Measurements from ENCODE around the gene COLEC12.

The COLEC12 gene

DNA sequence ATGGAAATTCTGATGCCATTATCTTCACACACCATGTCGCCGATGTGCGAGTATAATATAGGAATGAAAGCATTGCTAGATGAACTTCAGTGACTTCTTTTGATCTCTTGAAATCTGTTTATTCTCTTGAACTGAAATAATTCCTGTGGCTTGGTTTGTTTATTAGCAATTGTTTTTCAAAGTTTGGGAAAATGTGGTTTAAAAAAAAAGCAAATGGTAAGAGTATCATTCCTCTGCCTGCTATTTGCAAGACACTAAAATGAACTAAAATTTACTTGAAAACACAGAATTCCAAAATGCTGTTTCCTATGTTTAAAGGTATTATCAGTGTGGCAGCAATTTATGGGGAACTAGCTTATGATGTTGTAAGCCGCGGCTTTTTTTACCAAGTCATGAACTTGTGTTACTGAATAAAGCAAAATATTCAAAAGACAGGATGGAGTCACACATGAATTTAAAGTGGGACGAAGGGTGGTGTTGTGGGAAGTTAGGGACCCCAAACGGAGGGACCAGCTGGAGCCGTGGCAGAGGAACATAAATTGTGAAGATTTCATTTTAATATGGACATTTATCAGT, 96.4 kb downstream of the COLEC12 start:
- H3K36me3 ChIP-seq (ENCODE audit: control insufficient read depth, insufficient read depth, low read length, severe bottlenecking), result no peaks in the 10 kb centered on the region

DNA sequence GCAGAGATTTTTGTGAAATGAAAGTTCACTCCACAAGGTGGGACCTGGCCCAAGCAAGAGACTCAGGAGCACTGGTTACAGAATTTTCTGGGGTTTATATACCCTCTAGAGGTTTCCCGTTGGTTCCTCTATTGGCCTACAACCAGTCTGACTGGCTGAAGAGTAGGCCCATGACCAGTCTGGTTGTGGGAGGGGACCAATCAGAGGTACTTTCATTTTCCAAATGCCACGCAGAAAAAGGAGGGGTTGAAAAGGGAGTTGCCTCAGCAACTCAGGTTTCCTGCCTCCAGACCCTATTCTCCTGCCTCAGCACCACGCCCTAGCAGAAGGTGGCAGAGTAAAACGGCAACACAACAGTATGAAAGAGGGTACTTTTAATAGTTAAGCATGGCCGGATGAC, 98.4 kb downstream of the COLEC12 start:
- Histone ChIP-seq H3K36me3 (ENCODE audit: control insufficient read depth, insufficient read depth, low read length, severe bottlenecking) (no peaks in the 10 kb centered on the region), H3K27me3 (replicated peaks; ENCODE audit: control insufficient read depth, insufficient read depth, low read length) (no peaks in the 10 kb centered on the region), H3K9me3 (ENCODE audit: control insufficient read depth, low read length) (no peaks in the 10 kb centered on the region), H3K4me1 (ENCODE audit: control insufficient read depth, insufficient read depth, low read length) (peaks cover 9% of the 10 kb centered on the region), H3K9ac (ENCODE audit: low read length) (no peak overlapping the region), H3K4me3 (ENCODE audit: low read length) (no peak overlapping the region)
- no peak for DNase-seq (ENCODE audit: low read depth)

More for the DNA sequence above, 96.4 kb downstream of the COLEC12 start:
- H3K4me1 ChIP-seq (ENCODE audit: control insufficient read depth, insufficient read depth, low read length), result peaks cover 28% of the 10 kb centered on the region
- no peaks in the 10 kb centered on the region for H3K9me3 ChIP-seq (ENCODE audit: control insufficient read depth, low read length)
- no peak for DNase-seq (ENCODE audit: low read depth)
- no peak overlapping the region for H3K4me3 ChIP-seq (ENCODE audit: low read length)
- no peak overlapping the region for H3K9ac ChIP-seq (ENCODE audit: low read length)
- H3K27me3 ChIP-seq (replicated peaks; ENCODE audit: control insufficient read depth, insufficient read depth, low read length), result no peaks in the 10 kb centered on the region

DNA sequence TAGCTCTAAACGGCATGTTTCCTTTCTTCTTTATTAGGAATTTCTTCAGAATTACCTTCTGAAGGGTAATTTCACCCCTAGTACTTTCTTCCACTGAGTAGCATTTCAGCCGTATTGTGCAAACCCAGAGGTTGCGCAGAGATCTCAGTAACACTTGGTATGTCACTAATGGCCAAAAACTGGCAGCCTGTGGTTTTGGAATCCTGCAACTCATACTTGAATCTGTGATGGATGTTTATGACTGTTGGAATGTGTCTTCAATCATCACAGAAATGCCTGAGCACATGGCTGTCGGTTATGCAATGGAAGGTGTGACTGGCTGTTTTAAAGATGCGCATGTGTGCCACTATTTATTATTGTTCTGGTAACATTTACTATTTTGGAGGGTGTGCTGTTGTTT, 100.0 kb downstream of the COLEC12 start:
- Histone ChIP-seq H3K4me3 (ENCODE audit: low read length) (no peak overlapping the region), H3K4me1 (ENCODE audit: control insufficient read depth, insufficient read depth, low read length) (peaks cover 23% of the 10 kb centered on the region), H3K27me3 (replicated peaks; ENCODE audit: control insufficient read depth, insufficient read depth, low read length) (no peaks in the 10 kb centered on the region), H3K9ac (ENCODE audit: low read length) (no peak overlapping the region), H3K9me3 (ENCODE audit: control insufficient read depth, low read length) (no peaks in the 10 kb centered on the region), H3K36me3 (ENCODE audit: control insufficient read depth, insufficient read depth, low read length, severe bottlenecking) (no peaks in the 10 kb centered on the region)
- DNase-seq (ENCODE audit: low read depth), result peak; percentile 78

DNA sequence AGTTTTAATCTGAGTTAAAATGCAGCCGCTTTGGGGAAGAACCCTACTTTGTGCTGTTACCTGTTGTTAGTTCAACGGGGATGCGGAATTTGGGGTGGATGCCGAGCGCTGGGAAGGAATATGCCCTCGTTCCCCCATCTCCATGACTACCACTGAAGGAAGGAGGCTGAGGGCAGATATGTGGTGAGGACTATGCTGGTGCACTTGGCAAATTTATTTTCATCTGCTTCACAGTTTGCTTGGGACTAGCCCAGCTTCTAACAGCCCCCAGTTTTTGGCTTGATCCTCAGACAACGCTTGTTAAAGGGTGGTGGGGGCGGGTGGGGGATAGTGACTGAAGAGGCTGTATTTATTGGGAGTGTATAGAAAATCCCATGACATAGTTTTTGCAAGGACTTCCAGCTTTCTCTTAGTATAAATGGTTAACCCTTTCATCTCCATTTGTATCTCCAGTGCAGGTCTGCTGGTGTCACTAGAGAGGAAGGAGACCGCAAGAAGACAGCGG, 100.8 kb downstream of the COLEC12 start:
- no peak for DNase-seq (ENCODE audit: low read depth)
- H3K9me3 ChIP-seq (ENCODE audit: control insufficient read depth, low read length), result no peaks in the 10 kb centered on the region
- no peak overlapping the region for H3K4me3 ChIP-seq (ENCODE audit: low read length)
- peaks cover 31% of the 10 kb centered on the region for H3K4me1 ChIP-seq (ENCODE audit: control insufficient read depth, insufficient read depth, low read length)
- H3K36me3 ChIP-seq (ENCODE audit: control insufficient read depth, insufficient read depth, low read length, severe bottlenecking), result no peaks in the 10 kb centered on the region
- H3K9ac ChIP-seq (ENCODE audit: low read length), result no peak overlapping the region
- no peaks in the 10 kb centered on the region for H3K27me3 ChIP-seq (replicated peaks; ENCODE audit: control insufficient read depth, insufficient read depth, low read length)

DNA sequence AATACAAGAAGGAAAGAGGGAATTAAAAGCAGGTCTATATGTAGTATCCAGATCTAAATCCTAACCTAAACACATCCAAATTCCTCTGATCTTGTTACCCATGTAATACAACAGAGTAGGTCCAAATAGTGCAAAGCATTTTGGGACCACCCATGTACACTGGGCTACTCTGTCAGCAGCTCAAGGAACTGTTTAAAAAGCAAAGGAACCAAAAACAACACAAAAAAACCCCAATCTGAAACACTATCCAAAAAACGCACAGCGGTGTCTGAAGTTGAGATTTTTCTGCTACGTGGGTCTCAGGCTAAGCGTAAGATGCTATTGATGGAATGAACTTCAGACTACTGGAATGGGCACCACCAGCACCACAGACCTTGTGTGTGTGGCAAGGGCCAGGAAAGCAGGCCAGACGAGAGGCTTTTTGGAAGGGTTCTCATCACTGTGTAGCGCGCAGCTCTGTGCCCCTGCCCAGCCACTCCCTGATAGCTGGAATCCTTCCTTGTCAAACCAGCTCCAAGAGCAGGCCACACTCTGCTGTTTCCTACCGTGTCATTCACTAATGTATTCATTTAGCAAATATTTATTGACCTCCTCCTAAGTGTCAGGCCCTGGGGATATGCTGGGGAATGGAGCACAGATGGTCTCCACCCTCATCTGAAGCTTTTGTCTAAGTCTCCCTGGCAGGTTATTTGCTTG, 101.4 kb downstream of the COLEC12 start:
- no peak for DNase-seq (ENCODE audit: low read depth)

DNA sequence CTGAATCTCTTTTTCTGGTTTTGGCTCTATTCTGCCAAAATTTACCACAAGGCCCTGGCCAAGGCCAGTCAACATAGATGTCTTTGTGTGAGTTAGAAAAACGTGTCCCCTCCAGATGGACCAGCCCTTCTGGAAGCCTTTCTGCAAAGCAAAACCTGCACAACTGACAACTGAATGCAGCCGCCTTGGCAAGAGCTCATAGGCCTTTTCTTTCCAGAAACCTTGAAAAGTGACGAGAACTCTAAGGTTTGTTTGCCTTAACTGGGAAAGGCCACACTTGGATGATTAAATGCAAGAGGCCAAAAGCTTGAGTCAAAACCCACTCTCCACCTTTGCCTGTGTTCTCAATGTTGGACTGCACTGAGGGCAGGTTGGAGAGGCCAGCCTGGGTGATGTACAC, 103.9 kb downstream of the COLEC12 start:
- Histone ChIP-seq H3K9ac (ENCODE audit: low read length) (no peak overlapping the region), H3K27me3 (replicated peaks; ENCODE audit: control insufficient read depth, insufficient read depth, low read length) (no peaks in the 10 kb centered on the region), H3K9me3 (ENCODE audit: control insufficient read depth, low read length) (no peaks in the 10 kb centered on the region), H3K36me3 (ENCODE audit: control insufficient read depth, insufficient read depth, low read length, severe bottlenecking) (no peaks in the 10 kb centered on the region), H3K4me1 (ENCODE audit: control insufficient read depth, insufficient read depth, low read length) (peaks cover 36% of the 10 kb centered on the region), H3K4me3 (ENCODE audit: low read length) (no peak overlapping the region)
- DNase-seq (ENCODE audit: low read depth), result no peak

More for the DNA sequence above, 101.4 kb downstream of the COLEC12 start:
- Histone ChIP-seq H3K9me3 (ENCODE audit: control insufficient read depth, low read length) (no peaks in the 10 kb centered on the region), H3K9ac (ENCODE audit: low read length) (no peak overlapping the region), H3K4me1 (ENCODE audit: control insufficient read depth, insufficient read depth, low read length) (peaks cover 36% of the 10 kb centered on the region), H3K27me3 (replicated peaks; ENCODE audit: control insufficient read depth, insufficient read depth, low read length) (no peaks in the 10 kb centered on the region), H3K4me3 (ENCODE audit: low read length) (no peak overlapping the region), H3K36me3 (ENCODE audit: control insufficient read depth, insufficient read depth, low read length, severe bottlenecking) (no peaks in the 10 kb centered on the region)

DNA sequence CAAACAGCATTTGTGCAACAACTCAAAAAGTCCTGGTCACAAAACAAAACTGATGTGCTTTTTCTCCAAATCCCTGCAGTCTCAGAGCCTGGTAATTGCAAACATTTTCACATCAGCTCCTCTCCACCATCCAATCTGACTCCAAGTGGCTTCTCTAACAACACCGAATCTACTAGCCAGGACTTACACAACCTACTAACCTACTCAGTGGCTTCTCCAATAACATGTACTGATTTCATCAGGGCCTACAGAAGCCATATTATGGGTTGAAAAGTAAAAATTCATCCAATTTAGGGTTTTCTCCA, 104.3 kb downstream of the COLEC12 start:
- Histone ChIP-seq H3K4me1 (ENCODE audit: control insufficient read depth, insufficient read depth, low read length) (peaks cover 36% of the 10 kb centered on the region), H3K4me3 (ENCODE audit: low read length) (no peak overlapping the region), H3K36me3 (ENCODE audit: control insufficient read depth, insufficient read depth, low read length, severe bottlenecking) (no peaks in the 10 kb centered on the region), H3K9me3 (ENCODE audit: control insufficient read depth, low read length) (no peaks in the 10 kb centered on the region), H3K27me3 (replicated peaks; ENCODE audit: control insufficient read depth, insufficient read depth, low read length) (no peaks in the 10 kb centered on the region), H3K9ac (ENCODE audit: low read length) (peak overlapping the region; percentile 2)
- no peak for DNase-seq (ENCODE audit: low read depth)

DNA sequence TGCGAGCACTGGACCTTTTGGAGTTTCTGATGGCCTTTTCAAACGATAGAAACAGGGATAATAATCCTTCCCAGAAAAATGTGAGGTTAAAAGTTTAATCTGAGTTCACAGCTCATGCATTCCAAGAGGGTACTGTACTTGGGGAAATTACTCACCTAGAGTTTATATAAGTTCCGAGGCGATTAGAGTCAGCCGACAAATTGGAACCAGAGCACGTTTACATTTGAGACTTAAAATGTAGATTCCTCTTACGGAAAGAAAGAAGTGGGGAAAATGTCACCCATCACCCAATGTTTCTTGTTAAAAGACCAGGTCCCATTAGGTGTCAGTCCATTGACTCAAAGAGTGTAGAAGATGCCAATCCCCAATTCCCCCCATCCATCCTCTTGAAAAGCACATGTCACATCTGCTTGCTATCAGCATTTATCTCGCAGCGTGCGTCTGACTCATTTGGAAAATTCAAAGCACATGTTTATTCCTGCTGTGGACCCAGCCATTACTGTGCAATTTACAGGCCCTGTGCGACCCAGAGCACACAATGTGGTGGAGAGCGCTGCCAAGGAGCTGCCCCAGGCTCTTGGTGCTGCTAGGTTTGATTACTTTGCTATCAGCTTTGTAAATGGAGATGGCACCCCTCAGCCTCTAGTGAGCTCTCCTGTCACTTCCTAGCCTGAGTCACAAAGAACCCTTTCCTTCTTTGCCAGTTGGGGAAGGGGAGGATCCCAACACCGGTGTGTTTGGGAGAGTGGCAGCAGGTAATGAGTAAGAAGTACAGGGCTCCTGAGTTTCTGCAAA, 104.8 kb downstream of the COLEC12 start:
- Histone ChIP-seq H3K4me3 (ENCODE audit: low read length) (no peak overlapping the region), H3K27me3 (replicated peaks; ENCODE audit: control insufficient read depth, insufficient read depth, low read length) (no peaks in the 10 kb centered on the region), H3K4me1 (ENCODE audit: control insufficient read depth, insufficient read depth, low read length) (peaks cover 33% of the 10 kb centered on the region), H3K36me3 (ENCODE audit: control insufficient read depth, insufficient read depth, low read length, severe bottlenecking) (no peaks in the 10 kb centered on the region), H3K9me3 (ENCODE audit: control insufficient read depth, low read length) (no peaks in the 10 kb centered on the region), H3K9ac (ENCODE audit: low read length) (peak overlapping the region; percentile 2)
- peak; percentile 93 for DNase-seq (ENCODE audit: low read depth)

DNA sequence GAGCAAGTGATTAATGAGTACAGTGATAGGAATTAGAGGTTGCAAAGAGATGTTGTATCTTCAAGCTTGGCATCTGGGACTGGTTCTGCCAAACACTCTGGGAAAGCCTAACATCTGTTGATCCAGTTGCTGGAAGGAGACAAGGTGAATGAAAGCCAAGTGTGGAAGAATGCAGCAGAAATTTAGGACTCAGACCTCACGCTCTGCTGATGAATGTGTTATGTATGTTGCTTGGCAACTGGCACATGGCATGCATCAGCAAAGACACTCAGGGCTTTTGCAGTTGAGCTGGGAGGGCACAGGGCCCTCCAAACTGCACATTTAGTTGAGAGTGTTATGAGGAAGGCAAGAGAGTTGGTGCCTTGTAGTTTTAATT, 105.5 kb downstream of the COLEC12 start:
- Histone ChIP-seq H3K4me3 (ENCODE audit: low read length) (no peak overlapping the region), H3K9me3 (ENCODE audit: control insufficient read depth, low read length) (no peaks in the 10 kb centered on the region), H3K27me3 (replicated peaks; ENCODE audit: control insufficient read depth, insufficient read depth, low read length) (no peaks in the 10 kb centered on the region), H3K4me1 (ENCODE audit: control insufficient read depth, insufficient read depth, low read length) (peaks cover 27% of the 10 kb centered on the region), H3K36me3 (ENCODE audit: control insufficient read depth, insufficient read depth, low read length, severe bottlenecking) (no peaks in the 10 kb centered on the region), H3K9ac (ENCODE audit: low read length) (no peak overlapping the region)
- DNase-seq (ENCODE audit: low read depth), result peak; percentile 88

DNA sequence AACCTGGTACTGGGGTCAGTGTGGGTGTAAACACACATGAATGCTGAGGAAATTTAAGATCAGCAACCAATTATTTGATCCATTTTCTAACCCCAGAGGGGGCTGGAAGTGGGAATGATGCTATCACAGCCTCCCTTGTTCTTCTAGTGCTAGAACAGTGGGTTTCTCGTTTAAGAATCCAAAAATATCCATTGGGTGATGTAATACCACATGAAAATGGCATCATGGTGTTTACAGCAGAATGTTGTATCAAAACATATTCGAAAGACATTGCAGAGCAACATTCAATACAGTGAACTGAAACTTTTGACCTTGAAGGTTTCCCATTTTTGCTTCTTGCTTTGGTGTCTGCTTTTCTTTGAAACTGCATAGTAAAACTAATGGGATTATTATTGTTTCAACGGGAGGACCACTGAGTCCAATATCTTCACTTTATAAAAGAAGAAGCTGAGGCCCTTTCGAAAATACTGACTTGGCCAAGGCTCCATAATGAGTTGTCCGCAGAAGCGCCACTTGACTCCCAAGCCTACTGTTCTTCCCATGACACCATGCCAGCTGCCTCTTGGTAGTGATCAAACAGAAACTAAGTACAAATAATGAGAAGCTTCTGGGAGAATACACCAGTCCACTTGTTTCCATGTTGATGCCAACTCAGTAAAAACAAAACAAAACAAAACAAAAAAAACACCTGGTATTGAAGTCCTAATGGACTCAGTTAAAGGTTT, 106.1 kb downstream of the COLEC12 start:
- H3K36me3 ChIP-seq (ENCODE audit: control insufficient read depth, insufficient read depth, low read length, severe bottlenecking), result no peaks in the 10 kb centered on the region
- no peak overlapping the region for H3K9ac ChIP-seq (ENCODE audit: low read length)
- H3K4me3 ChIP-seq (ENCODE audit: low read length), result no peak overlapping the region
- H3K4me1 ChIP-seq (ENCODE audit: control insufficient read depth, insufficient read depth, low read length), result peaks cover 27% of the 10 kb centered on the region
- DNase-seq (ENCODE audit: low read depth), result peak; percentile 18
- no peaks in the 10 kb centered on the region for H3K27me3 ChIP-seq (replicated peaks; ENCODE audit: control insufficient read depth, insufficient read depth, low read length)
- no peaks in the 10 kb centered on the region for H3K9me3 ChIP-seq (ENCODE audit: control insufficient read depth, low read length)

DNA sequence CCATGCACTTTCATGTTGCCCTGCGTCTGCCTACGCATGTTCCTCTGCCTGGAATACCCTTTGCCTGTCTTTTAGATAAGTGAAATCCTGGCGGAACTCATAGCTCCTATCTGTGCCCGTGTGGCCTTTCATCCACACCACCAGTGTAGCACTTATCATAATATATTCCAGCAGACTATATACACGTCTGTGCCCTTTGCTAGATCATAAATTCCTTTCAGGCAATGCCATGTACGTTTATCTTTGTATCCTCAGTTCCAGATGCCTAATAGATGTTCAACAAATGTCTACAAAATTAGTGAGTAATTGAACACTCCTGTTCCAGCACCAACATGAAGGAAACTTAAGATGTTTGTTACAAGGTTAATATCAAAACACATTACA, 106.9 kb downstream of the COLEC12 start:
- Histone ChIP-seq H3K4me3 (ENCODE audit: low read length) (no peak overlapping the region), H3K27me3 (replicated peaks; ENCODE audit: control insufficient read depth, insufficient read depth, low read length) (no peaks in the 10 kb centered on the region), H3K4me1 (ENCODE audit: control insufficient read depth, insufficient read depth, low read length) (peaks cover 27% of the 10 kb centered on the region), H3K9me3 (ENCODE audit: control insufficient read depth, low read length) (no peaks in the 10 kb centered on the region), H3K9ac (ENCODE audit: low read length) (no peak overlapping the region), H3K36me3 (ENCODE audit: control insufficient read depth, insufficient read depth, low read length, severe bottlenecking) (no peaks in the 10 kb centered on the region)
- no peak for DNase-seq (ENCODE audit: low read depth)

All from adipocyte (in vitro differentiated cells).